HG03575 (cell line): ENCODE measurements around the gene POLDIP3.
"Not testable (repeated sequence)": the region's sequence is repeated elsewhere in the genome, so short reads cannot be mapped to it uniquely, and the experiment has no call there.

ENCODE experiments used
- ATAC-seq: cut with Tn5 transposase; IDR thresholded peaks from one replicate; pipeline ENCODE4 v1.9.1; 2021; ENCODE audit not compliant: unreplicated experiment, insufficient number of reproducible peaks, low FRiP score; ENCODE audit errors: extremely low read depth

Gene POLDIP3

DNA sequence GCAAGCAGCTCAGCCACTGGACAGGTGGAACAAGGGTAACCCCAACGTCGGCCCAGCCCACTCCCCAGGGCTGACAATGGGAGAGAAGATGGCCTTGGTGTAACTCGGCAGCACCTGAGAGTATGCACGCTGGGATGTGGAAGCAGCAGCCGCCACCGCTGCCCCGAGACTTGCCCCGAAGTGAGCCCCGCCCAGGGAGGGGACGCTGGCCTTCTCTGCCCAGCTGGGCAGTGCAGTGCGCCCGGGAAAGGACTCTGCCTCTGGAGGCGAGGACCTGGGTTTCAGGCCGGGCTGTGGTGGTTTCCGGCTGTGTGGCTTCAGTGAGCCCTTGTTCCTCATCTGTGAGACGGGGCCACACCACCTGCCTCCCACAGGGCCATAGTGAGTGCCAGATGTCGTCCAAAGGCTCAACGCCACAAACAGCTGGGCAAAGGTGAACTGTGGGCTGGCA lies 8.6 kb upstream of the POLDIP3 start:
- ATAC-seq: no peak

DNA sequence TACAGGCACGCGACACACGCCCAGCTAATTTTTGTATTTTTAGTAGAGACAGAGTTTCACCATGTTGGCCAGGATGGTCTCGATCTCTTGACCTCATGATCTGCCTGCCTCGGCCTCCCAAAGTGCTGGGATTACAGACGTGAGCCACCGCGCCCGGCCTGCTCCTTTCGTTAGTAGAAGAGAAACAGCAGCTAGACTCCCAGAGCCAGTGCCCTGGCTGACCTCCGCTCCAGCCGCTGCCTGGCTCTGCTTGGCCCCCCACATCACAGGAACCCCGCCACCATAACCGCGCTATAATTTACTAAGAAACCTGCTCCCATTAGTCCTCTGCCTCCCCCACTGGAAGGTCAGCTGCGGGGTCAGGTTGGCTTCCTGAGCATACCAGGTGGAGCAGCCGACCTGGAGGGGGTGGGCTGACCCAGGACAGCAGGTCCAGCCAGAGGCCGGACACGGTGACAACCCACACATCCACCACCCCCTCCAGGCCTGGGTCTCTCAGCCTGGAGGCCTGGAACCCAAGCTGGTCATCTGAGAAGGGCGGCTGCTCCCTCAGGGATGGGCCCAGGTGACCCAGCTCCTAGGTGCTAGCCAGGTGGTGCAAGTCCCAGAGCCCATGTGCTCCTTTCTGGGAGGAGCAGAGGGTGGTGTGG lies 7.5 kb upstream of the POLDIP3 start:
- no peak for ATAC-seq

DNA sequence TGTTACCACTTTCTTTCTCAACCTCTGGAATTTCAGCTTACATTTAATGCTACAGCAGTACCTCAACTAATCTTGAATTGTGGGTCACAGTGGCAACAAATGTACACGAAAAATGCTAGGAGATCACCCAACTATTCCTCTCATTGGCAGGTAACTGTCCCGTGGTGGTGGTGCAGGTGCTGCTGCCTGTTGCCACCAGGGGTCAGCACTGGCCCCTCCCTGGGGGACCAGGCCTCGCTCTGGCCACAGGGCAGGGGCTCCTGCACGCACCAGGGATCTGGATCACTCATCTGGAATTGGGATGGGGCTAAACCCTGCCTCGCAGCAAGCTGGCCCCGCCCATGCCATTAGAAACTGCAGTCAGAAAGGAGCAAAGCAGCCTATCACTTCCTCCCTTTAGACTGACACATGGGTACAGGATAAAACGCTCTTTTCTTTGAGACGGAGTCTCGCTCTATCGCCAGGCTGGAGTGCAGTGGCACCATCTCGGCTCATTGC lies 6.9 kb upstream of the POLDIP3 start:
- ATAC-seq: no peak

DNA sequence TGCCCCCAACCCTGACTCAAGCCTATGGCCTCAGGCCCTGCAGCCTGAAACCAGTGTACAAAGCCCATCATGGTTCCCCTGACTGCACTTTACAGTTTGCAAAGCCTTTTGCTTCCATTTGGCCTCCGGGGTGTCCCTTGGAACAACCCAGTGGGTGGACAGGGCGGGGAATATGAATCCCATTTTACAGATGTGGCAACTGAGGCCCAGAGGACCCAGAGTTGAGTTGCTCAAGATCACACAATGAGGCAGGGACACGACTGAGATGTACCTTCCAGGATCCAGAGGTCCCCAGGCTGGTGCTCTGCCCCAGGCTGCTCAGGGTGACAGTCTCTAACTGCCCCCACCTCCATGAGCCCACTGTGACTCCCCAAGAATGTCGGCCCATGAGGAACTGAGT lies 5.4 kb upstream of the POLDIP3 start:
- no peak for ATAC-seq

DNA sequence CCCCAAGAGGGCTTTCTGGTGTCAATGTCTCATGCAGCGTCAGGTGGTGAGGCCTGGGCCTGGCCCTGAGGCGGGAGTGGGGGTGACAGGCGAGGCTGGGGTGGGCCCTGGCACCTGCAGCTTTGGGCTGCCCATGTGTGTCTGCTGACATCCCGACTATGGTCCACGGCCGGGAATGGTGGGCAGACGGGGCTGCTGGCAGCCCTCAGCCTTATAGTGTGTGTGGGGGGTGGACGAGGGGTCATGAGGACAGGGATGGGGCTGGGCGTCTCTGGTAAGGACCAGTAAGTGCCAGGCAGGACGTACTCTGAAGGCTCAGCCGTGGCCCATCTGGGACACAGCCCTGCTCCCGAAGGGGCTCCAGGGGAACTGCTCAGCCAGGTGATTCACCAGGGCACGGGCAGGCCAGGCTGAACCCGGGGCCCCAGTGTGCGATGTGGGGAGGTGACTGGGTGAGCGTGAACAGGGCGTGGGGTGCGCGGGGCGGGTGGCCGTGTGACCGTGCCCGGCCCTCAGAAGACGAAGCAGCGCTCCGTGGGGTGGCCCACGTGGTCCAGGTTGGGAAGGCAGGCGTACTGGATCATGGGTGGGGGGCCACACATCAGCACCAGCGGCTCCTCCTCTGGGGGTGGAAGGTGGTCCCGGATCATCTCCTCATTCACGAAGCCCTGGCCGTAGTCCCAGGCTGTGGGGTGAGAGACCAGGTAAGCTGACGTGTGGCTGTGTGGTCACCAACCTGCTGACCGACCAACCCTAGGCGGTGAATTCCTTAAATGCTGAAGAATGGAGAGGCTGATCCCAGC lies 4.8 kb upstream of the POLDIP3 start:
- ATAC-seq: no peak

GRCh38 chr22:42617155-42617983 lies 2.7 kb upstream of the POLDIP3 start:
- ATAC-seq: no peak

GRCh38 chr22:42615860-42616175 lies 1.1 kb upstream of the POLDIP3 start:
- not testable (repeated sequence) for ATAC-seq

DNA sequence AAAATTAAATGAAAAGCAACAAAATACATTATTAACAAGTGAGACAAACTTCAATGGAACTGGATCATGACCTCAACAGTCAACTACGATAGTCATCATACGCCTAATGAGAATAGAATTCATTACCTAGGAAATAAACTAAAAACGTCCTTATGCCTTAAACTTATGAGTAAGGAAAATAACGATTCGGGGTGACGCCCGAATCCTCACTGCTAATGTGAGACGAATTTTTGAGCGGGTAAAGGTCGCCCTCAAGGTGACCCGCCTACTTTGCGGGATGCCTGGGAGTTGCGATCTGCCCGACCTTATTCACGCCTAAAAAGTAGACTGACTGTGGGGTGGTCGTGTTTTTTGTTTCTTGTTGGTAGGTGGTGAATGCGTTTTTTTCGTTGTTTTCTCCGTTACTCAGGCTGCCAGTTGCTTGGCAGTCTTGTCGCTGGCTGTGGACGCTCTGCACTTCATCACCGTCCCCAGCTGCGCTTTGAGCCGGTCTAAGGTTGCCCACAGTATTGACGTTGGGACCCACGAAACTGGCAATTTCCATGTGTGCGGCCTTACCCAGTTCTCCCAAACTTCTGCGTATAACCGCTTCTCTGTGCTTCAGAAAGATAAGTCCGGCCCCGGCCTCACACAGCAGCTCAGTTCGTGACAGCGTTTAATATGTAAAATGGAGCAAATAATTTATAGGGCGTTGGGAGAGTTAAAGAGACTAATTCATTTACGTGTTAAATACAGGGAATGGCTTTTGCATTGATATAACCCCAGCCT lies 593 bp upstream of the POLDIP3 start:
- ATAC-seq: peak; percentile 27

DNA sequence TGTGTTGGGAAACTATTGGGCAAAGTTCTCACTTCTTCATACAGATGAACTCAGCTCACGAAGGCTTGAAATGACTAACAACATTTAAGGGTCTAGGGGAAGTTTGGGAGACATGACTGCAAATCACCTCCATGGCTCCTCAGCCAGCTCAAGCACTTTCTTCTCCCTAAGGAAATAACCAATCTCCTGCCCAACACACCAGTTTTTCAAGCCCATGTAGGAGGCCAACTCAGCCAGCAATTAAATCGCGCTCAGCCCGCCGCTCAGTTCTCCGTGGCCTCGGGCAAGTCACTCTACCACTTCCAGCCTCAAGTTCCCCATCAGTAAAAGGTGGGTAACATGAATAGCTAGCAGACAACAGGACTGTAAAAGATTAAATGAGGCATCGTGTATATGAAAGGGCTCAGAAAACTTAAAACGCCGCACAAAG lies 796 bp downstream of the POLDIP3 start:
- no peak for ATAC-seq

- ATAC-seq: no peak
Measured at GRCh38 chr22:42612336-42612735, 2.3 kb downstream of the POLDIP3 start.

- ATAC-seq: no peak
Measured at GRCh38 chr22:42611051-42611450, 3.6 kb downstream of the POLDIP3 start.

DNA sequence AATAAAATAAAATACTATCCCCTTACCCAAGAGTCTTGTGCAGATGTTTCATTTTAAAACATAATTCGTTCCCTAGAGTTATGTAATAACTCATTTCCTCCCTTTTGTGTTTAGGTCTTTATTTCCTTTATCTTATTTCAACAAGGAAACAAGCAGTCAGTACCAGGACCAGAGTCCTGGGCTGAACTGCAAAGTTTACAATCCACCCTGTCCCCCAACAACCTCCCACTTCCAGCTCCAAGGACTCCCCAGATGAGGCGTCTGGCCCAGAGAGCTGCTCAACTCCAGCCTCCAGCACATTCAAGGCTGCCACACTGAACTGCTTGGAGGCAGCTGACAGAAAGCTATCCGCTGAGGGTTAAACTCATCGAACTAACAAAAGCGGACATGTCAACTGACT lies 4.5 kb downstream of the POLDIP3 start:
- no peak for ATAC-seq

DNA sequence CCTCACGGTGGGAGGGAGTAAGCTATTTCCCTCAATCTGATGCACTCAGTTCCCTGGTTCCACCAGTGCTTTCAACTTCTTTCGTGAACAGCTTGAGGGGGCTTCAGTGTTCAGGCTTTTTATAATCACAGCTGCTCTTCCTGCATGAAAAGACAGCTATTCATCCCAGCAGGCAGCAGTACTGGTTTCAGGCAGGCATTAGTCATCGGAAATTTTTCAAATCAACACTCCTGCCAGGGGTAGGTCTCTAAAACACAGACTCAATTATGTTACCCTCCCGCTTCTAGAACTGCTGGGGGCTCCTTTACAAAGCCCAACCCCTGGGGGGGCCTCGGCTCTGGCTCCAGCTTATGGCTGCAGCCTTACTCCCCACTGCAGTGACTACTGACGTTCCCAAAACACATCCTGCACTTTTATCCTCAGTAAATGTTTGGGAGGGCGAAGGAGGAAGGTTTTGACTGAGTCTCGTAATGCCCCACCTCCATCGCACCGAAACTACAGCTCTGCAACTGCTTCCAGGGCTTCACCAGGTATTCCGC lies 5.8 kb downstream of the POLDIP3 start:
- no peak for ATAC-seq

DNA sequence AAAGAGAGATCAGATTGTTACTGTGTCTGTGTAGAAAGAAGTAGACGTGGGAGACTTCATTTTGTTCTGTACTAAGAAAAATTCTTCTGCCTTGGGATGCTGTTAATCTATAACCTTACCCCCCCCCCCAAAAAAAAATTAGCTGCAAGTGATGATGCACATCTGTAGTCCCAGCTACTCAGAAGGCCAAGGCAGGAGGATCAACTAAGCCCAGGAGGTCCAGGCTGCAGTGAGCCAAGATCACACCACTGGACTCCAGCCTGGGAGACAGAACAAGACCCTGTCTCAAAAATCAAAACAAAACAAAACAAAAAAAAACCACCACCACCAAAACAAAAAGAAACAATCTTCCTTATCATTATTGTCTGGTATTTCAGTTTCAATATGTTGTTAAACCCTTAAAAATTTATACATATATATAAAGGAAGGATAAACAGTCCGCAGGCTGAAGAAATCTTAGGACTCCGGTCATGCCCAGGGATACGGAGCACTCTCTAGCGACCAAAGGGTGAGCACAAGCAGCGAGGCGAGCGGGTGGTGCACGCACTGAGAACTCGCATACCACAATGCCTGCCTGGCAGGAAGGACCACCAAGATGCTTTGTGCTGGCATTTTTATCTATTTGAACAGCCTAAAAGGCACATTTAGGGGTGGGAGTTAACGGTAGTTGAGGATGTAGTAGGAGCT lies 6.4 kb downstream of the POLDIP3 start:
- ATAC-seq: no peak

- ATAC-seq: not testable (repeated sequence)
Measured at GRCh38 chr22:42607641-42608040, 7.0 kb downstream of the POLDIP3 start.

DNA sequence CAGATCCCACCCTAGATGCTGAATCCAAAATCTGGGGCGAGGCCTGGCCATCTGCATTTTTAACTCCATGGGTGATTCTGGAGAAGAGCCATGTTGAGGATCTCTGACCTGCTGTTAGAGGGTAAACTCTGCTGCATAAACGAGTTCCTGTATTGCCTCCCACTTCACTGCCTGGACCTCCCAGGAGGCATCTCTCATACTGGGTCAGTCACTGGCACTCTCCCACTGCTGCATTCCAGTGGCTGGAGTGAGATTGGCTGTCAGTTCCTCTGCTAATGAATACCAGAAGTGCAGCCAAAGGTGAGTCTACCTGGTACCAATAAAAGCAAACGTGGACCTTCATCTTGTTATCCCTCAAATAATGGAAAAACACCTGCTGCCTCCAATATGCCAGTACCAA lies 10.3 kb downstream of the POLDIP3 start:
- ATAC-seq: no peak

DNA sequence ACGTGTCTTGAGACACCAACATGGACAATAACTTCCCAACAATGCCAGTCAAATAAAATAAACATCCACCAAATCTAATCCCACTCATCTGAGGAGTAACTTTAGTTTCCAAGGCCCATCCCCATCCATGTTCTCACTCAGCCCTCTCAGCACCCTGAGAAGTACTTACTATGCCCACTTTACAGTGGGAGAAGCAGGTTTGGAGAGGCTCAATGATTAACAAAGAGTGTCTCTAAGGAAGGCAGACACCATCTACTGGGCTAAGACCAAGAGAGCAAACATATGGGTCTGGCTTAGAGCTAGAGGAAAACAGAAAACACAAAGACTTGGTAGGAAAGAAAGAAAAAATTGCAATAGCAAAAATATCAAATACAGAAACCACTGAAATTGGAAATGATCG lies 11.3 kb downstream of the POLDIP3 start:
- no peak for ATAC-seq

GRCh38 chr22:42602470-42602869 lies 12.2 kb downstream of the POLDIP3 start:
- no peak for ATAC-seq
